DLD1 (cell line): ENCODE results near the gene CHRNA5.
"Not testable (repeated sequence)": the region's sequence is repeated elsewhere in the genome, so short reads cannot be mapped to it uniquely, and the experiment has no call there.

Source experiments
- in situ Hi-C: cut with HindIII; loops from 2 replicates; pipeline ENCODE4 v1.10.0; 2017; ENCODE audit warnings: low sequenced_read_pairs

CHRNA5 gene

GRCh38 chr15:78565097-78565950 lies at the start of gene CHRNA5:
Gene CHRNA5, plus strand, starts transcription at chr15:78565520. Its CDS starts 200 bp downstream, at chr15:78565720.
- in situ Hi-C loops = no loop called here

GRCh38 chr15:78520035-78520434 lies 45.3 kb upstream of the CHRNA5 start:
- in situ Hi-C loops = not testable (repeated sequence)

- in situ Hi-C loops = no loop called here
Observed at GRCh38 chr15:78524230-78524629, 41.1 kb upstream of the CHRNA5 start.

GRCh38 chr15:78527325-78527724 lies 38.0 kb upstream of the CHRNA5 start:
- in situ Hi-C loops = no loop called here

GRCh38 chr15:78533331-78533730 lies 32.0 kb upstream of the CHRNA5 start:
- in situ Hi-C loops = no loop called here

GRCh38 chr15:78536134-78536533 lies 29.2 kb upstream of the CHRNA5 start:
- in situ Hi-C loops = no loop called here

- in situ Hi-C loops = no loop called here
Observed at GRCh38 chr15:78537266-78537905, 27.9 kb upstream of the CHRNA5 start.

GRCh38 chr15:78538358-78538757 lies 27.0 kb upstream of the CHRNA5 start:
- in situ Hi-C loops = no loop called here

GRCh38 chr15:78539464-78540140 lies 25.7 kb upstream of the CHRNA5 start:
- in situ Hi-C loops = loop anchor here (10.0 kb wide), 1 partner anchor 65 kb away; no protein-coding TSS in a partner anchor

- in situ Hi-C loops = loop anchor here (10.0 kb wide), 1 partner anchor 64 kb away; no protein-coding TSS in a partner anchor
Observed at GRCh38 chr15:78540141-78540870, 25.0 kb upstream of the CHRNA5 start, which contains the start of gene PSMA4. Gene PSMA4, plus strand, starts transcription at chr15:78540444. Its CDS starts 1,484 bp downstream, at chr15:78541928.

- in situ Hi-C loops = loop anchor here (10.0 kb wide), 1 partner anchor 64 kb away; no protein-coding TSS in a partner anchor
Observed at GRCh38 chr15:78540871-78541743, 24.2 kb upstream of the CHRNA5 start.

GRCh38 chr15:78541744-78542034 lies 23.6 kb upstream of the CHRNA5 start:
- in situ Hi-C loops = loop anchor here (10.0 kb wide), 1 partner anchor 63 kb away; no protein-coding TSS in a partner anchor

GRCh38 chr15:78542647-78543046 lies 22.7 kb upstream of the CHRNA5 start:
- in situ Hi-C loops = loop anchor here (10.0 kb wide), 1 partner anchor 62 kb away; no protein-coding TSS in a partner anchor

GRCh38 chr15:78550194-78550593 lies 15.1 kb upstream of the CHRNA5 start:
- in situ Hi-C loops = no loop called here

GRCh38 chr15:78550815-78551214 lies 14.5 kb upstream of the CHRNA5 start:
- in situ Hi-C loops = no loop called here

- in situ Hi-C loops = no loop called here
Observed at GRCh38 chr15:78551902-78552301, 13.4 kb upstream of the CHRNA5 start.

- in situ Hi-C loops = no loop called here
Observed at GRCh38 chr15:78552597-78552996, 12.7 kb upstream of the CHRNA5 start.

GRCh38 chr15:78560201-78560600 lies 5.1 kb upstream of the CHRNA5 start:
- in situ Hi-C loops = not testable (repeated sequence)

- in situ Hi-C loops = no loop called here
Observed at GRCh38 chr15:78561490-78561889, 3.8 kb upstream of the CHRNA5 start.

- in situ Hi-C loops = no loop called here
Observed at GRCh38 chr15:78563092-78563491, 2.2 kb upstream of the CHRNA5 start.
